NT2/D1 (cell line): ENCODE measurements around the gene DISC1.
"Not testable (repeated sequence)": the region's sequence is repeated elsewhere in the genome, so short reads cannot be mapped to it uniquely, and the experiment has no call there.

ENCODE experiments used
- DNase-seq: peaks from one replicate; pipeline ENCODE4 v3.0.0-alpha.2; 2011; ENCODE audit warnings: low read depth, low spot score
- H3K27me3 ChIP-seq: 2 replicates; pipeline ENCODE4 v1.6.0; 2011; ENCODE audit warnings: mild to moderate bottlenecking; ENCODE audit not compliant: insufficient read length, insufficient read depth
- H3K36me3 ChIP-seq: 2 replicates; pipeline ENCODE4 v1.6.1; 2011; ENCODE audit warnings: mild to moderate bottlenecking, low read length, mixed read lengths; ENCODE audit not compliant: insufficient read depth, insufficient read length
- H3K4me1 ChIP-seq: 2 replicates; pipeline ENCODE4 v1.5.1; 2011; ENCODE audit not compliant: insufficient read depth, insufficient read length
- H3K4me3 ChIP-seq: 2 replicates; pipeline ENCODE4 v1.5.1; 2011; ENCODE audit warnings: low read depth; ENCODE audit not compliant: insufficient read length
- H3K9ac ChIP-seq: 2 replicates; pipeline ENCODE4 v1.6.0; 2011; ENCODE audit warnings: low read depth; ENCODE audit not compliant: insufficient read length
- H3K9me3 ChIP-seq: 2 replicates; pipeline ENCODE4 v1.5.1; 2011; ENCODE audit warnings: mild to moderate bottlenecking, low read length; ENCODE audit not compliant: insufficient read depth
- SUZ12 ChIP-seq: IDR thresholded peaks from 2 replicates; pipeline ENCODE4 v1.6.1; 2011; ENCODE audit not compliant: insufficient read length, insufficient read depth; ENCODE audit errors: extremely low read depth
- YY1 ChIP-seq: IDR thresholded peaks from 2 replicates; pipeline ENCODE4 v1.6.1; 2011; ENCODE audit not compliant: insufficient read length, insufficient read depth
- ZNF274 ChIP-seq: IDR thresholded peaks from 2 replicates; pipeline ENCODE4 v1.6.1; 2011; ENCODE audit warnings: mild to moderate bottlenecking, low read depth, low read length

DISC1 gene

GRCh38 chr1:231964241-231964640 lies 337.7 kb downstream of the DISC1 start:
- no peak for TF ChIP-seq ZNF274
- TF ChIP-seq YY1 = no peak
- no peak for TF ChIP-seq SUZ12
- DNase-seq = no peak

GRCh38 chr1:231964961-231965360 lies 338.4 kb downstream of the DISC1 start:
- no peak for TF ChIP-seq SUZ12
- no peak for TF ChIP-seq ZNF274
- no peak for TF ChIP-seq YY1
- Histone ChIP-seq H3K9me3 (no peaks in the 10 kb centered on the region), H3K36me3 (no peaks in the 10 kb centered on the region), H3K4me1 (no peaks in the 10 kb centered on the region), H3K27me3 (no peaks in the 10 kb centered on the region), H3K9ac (no peak overlapping the region), H3K4me3 (no peak overlapping the region)
- no peak for DNase-seq

More at GRCh38 chr1:231964241-231964640, 337.7 kb downstream of the DISC1 start:
- no peak overlapping the region for H3K9ac ChIP-seq
- H3K9me3 ChIP-seq = no peaks in the 10 kb centered on the region
- H3K4me3 ChIP-seq = no peak overlapping the region
- H3K4me1 ChIP-seq = no peaks in the 10 kb centered on the region
- no peaks in the 10 kb centered on the region for H3K27me3 ChIP-seq
- H3K36me3 ChIP-seq = no peaks in the 10 kb centered on the region

- DNase-seq = no peak
- TF ChIP-seq SUZ12 (no peak), ZNF274 (no peak), YY1 (no peak)
- Histone ChIP-seq H3K27me3 (no peaks in the 10 kb centered on the region), H3K4me3 (no peak overlapping the region), H3K9me3 (no peaks in the 10 kb centered on the region), H3K36me3 (no peaks in the 10 kb centered on the region), H3K4me1 (no peaks in the 10 kb centered on the region), H3K9ac (no peak overlapping the region)
Measured at GRCh38 chr1:231965615-231966014, 339.0 kb downstream of the DISC1 start.

GRCh38 chr1:231966983-231967382 lies 340.4 kb downstream of the DISC1 start:
- DNase-seq = no peak
- Histone ChIP-seq H3K4me1 (no peaks in the 10 kb centered on the region), H3K9ac (no peak overlapping the region), H3K36me3 (no peaks in the 10 kb centered on the region), H3K9me3 (no peaks in the 10 kb centered on the region), H3K27me3 (no peaks in the 10 kb centered on the region), H3K4me3 (no peak overlapping the region)
- TF ChIP-seq ZNF274 (no peak), YY1 (no peak), SUZ12 (no peak)

- no peak for DNase-seq
- no peaks in the 10 kb centered on the region for H3K27me3 ChIP-seq
- H3K9ac ChIP-seq = no peak overlapping the region
- no peak for TF ChIP-seq SUZ12
- H3K36me3 ChIP-seq = no peaks in the 10 kb centered on the region
- no peaks in the 10 kb centered on the region for H3K9me3 ChIP-seq
- H3K4me1 ChIP-seq = no peaks in the 10 kb centered on the region
- H3K4me3 ChIP-seq = no peak overlapping the region
Measured at GRCh38 chr1:231969076-231969475, 342.5 kb downstream of the DISC1 start.

GRCh38 chr1:231969761-231970160 lies 343.2 kb downstream of the DISC1 start:
- not testable (repeated sequence) for H3K9me3 ChIP-seq, H3K36me3 ChIP-seq, H3K9ac ChIP-seq, H3K4me1 ChIP-seq, H3K4me3 ChIP-seq, H3K27me3 ChIP-seq, DNase-seq

- DNase-seq = no peak
- Histone ChIP-seq H3K9me3 (no peaks in the 10 kb centered on the region), H3K4me1 (no peaks in the 10 kb centered on the region), H3K36me3 (no peaks in the 10 kb centered on the region), H3K27me3 (no peaks in the 10 kb centered on the region), H3K9ac (no peak overlapping the region), H3K4me3 (no peak overlapping the region)
- TF ChIP-seq SUZ12 (no peak), ZNF274 (no peak), YY1 (no peak)
Measured at GRCh38 chr1:231970684-231971083, 344.1 kb downstream of the DISC1 start.

GRCh38 chr1:231971397-231972110 lies 345.0 kb downstream of the DISC1 start:
- Histone ChIP-seq H3K9ac (no peak overlapping the region), H3K27me3 (no peaks in the 10 kb centered on the region), H3K9me3 (no peaks in the 10 kb centered on the region), H3K36me3 (no peaks in the 10 kb centered on the region), H3K4me1 (no peaks in the 10 kb centered on the region), H3K4me3 (no peak overlapping the region)
- no peak for TF ChIP-seq YY1
- no peak for TF ChIP-seq ZNF274
- TF ChIP-seq SUZ12 = no peak
- DNase-seq = no peak
